Nephron progenitor cell (in vitro differentiated cells): ENCODE measurements around the gene ARID2.

Experiments
- DNase-seq: peaks from one replicate; pipeline ENCODE4 v3.0.0; 2021
- H3K27ac Mint-ChIP-seq: 2 replicates; pipeline ENCODE4 v1.8.0; 2021; ENCODE audit warnings: mild to moderate bottlenecking, moderate library complexity, mixed read lengths
- H3K27me3 Mint-ChIP-seq: 2 replicates; pipeline ENCODE4 v1.8.0; 2021; ENCODE audit warnings: mild to moderate bottlenecking, low read depth, mixed read lengths; ENCODE audit not compliant: poor library complexity
- H3K36me3 Mint-ChIP-seq: 2 replicates; pipeline ENCODE4 v1.8.0; 2021; ENCODE audit warnings: low read depth, mixed read lengths
- H3K4me1 Mint-ChIP-seq: 2 replicates; pipeline ENCODE4 v1.8.0; 2021; ENCODE audit warnings: mixed read lengths
- H3K4me3 Mint-ChIP-seq: 2 replicates; pipeline ENCODE4 v1.8.0; 2021; ENCODE audit warnings: mild to moderate bottlenecking, moderate library complexity, mixed read lengths
- H3K9me3 Mint-ChIP-seq: 2 replicates; pipeline ENCODE4 v1.8.0; 2021; ENCODE audit warnings: mild to moderate bottlenecking, moderate library complexity, mixed read lengths
- TF ChIP-seq, protein P1 (sequence below): fragments of 200-600 bp; sonication (generic); IDR thresholded peaks from 2 replicates; pipeline ENCODE4 v1.5.0; 2021; ENCODE audit warnings: antibody characterized with exemption

Gene ARID2

DNA sequence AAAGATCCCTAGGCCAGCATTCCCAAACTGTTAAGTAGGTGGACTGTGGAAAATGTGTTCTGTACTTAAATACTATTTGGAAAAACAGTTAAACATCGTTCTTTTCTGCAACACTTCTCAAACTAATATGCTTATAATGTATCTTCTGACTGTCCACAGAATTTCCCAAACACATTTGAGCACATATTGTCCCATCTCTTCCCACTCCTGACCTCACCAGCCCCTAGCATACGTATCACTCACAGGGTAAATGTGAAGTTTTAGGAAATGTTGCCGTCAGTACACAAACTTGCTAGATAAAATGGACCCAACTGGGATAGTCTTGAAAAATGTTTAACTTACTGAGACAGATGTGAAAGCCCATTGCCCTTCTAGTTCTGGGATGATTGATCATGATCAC is 27.7 kb downstream of the ARID2 start:
- no peaks in the 10 kb centered on the region for H3K27me3 Mint-ChIP-seq
- peak overlapping the region; percentile 61 for H3K27ac Mint-ChIP-seq
- TF ChIP-seq, protein P1, sequence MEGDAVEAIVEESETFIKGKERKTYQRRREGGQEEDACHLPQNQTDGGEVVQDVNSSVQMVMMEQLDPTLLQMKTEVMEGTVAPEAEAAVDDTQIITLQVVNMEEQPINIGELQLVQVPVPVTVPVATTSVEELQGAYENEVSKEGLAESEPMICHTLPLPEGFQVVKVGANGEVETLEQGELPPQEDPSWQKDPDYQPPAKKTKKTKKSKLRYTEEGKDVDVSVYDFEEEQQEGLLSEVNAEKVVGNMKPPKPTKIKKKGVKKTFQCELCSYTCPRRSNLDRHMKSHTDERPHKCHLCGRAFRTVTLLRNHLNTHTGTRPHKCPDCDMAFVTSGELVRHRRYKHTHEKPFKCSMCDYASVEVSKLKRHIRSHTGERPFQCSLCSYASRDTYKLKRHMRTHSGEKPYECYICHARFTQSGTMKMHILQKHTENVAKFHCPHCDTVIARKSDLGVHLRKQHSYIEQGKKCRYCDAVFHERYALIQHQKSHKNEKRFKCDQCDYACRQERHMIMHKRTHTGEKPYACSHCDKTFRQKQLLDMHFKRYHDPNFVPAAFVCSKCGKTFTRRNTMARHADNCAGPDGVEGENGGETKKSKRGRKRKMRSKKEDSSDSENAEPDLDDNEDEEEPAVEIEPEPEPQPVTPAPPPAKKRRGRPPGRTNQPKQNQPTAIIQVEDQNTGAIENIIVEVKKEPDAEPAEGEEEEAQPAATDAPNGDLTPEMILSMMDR = no peak
- H3K4me1 Mint-ChIP-seq = peaks cover 45% of the 10 kb centered on the region
- H3K36me3 Mint-ChIP-seq = peaks cover 60% of the 10 kb centered on the region
- no peak overlapping the region for H3K4me3 Mint-ChIP-seq
- no peak for DNase-seq
- H3K9me3 Mint-ChIP-seq = no peaks in the 10 kb centered on the region

DNA sequence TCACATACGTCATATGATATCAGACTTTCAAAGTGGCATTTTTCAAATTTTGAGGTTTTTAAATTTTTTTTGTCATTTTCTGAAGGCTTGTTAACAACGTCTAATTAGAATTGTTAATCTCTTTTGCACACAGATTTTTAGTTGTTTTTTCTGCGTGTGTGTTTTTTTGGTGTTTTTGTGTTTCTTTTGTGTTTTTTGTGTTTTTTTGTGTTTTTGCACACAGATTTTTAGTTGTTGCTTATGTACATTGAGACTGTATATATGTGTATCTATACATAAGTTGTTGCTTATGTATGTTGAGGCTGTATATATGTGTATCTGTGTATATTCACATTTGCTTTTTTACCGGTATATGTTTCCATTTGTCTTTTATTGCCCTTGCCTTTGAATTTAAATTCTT is 30.8 kb downstream of the ARID2 start:
- TF ChIP-seq, protein P1 = no peak
- peaks cover 3% of the 10 kb centered on the region for H3K9me3 Mint-ChIP-seq
- no peaks in the 10 kb centered on the region for H3K27me3 Mint-ChIP-seq
- H3K27ac Mint-ChIP-seq = no peak overlapping the region
- DNase-seq = no peak
- H3K4me1 Mint-ChIP-seq = peaks cover 34% of the 10 kb centered on the region
- peaks cover 48% of the 10 kb centered on the region for H3K36me3 Mint-ChIP-seq
- H3K4me3 Mint-ChIP-seq = no peak overlapping the region

DNA sequence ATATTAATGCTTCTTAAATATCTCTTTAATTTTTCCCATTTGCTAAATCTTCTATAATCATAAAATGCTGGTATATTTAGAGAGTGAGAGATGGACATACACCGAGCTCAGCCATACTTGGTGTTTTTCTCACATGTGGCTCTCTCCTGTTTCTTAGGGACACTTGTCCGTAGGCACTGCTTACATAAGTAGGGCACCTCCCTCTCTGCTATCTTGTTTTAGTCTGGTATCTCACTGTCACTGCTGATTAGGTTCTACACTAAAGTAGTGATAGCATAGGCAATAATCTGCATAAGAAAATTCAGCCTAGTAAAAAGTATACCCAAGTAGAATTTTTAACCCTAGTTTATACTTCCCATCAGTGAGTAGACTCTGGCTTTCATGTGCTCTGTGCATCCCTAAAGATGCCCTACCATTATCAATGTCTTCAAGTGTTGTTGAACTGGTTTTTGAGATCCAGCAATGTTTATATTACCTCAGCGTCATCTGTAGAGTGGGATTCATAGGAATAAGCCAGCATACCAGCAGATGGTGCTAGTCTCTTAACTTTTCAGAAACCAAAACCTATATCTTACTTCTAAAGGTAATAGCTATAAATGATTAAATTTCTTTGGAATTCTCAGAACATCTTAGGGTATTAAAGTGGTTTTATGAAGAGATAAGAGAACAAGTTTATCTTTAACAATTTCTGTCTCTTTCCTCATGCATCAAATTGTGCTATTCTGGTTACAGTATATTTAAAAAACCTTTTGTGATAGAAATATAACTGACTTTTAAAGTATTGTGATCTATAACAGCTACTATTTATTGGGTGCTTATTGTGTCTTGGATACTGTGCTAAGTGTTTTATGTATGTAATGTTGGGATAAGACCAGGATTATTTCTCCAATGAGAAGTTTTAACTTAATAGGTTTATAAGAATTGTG is 32.9 kb downstream of the ARID2 start:
- Mint-ChIP-seq H3K4me1 (peaks cover 31% of the 10 kb centered on the region), H3K27ac (peak overlapping the region; percentile 22), H3K27me3 (no peaks in the 10 kb centered on the region), H3K9me3 (peaks cover 20% of the 10 kb centered on the region), H3K4me3 (no peak overlapping the region), H3K36me3 (peaks cover 51% of the 10 kb centered on the region)
- TF ChIP-seq, protein P1 = peak; percentile 23
- DNase-seq = no peak

DNA sequence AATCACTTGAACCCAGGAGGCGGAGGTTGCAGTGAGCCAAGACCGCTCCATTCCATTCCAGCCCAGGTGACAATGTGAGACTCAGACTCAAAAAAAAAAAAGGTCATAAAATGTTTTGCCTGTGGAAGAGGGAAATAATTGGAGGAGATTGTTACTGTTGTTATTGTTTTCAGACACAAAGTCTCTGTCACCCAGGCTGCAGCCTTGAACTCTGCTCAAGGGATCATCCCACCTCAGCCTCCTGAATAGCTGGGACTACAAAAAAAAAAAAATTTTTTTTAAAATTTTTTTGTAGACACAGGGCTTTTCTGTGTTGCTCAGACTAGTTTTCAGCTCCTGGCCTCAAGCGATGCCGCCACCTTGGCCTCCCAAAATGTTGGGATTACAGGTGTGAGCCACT is 33.9 kb downstream of the ARID2 start:
- Mint-ChIP-seq H3K36me3 (peaks cover 57% of the 10 kb centered on the region), H3K27ac (no peak overlapping the region), H3K4me3 (no peak overlapping the region), H3K27me3 (no peaks in the 10 kb centered on the region), H3K9me3 (peaks cover 30% of the 10 kb centered on the region), H3K4me1 (peaks cover 30% of the 10 kb centered on the region)
- no peak for DNase-seq
- TF ChIP-seq, protein P1 = no peak

DNA sequence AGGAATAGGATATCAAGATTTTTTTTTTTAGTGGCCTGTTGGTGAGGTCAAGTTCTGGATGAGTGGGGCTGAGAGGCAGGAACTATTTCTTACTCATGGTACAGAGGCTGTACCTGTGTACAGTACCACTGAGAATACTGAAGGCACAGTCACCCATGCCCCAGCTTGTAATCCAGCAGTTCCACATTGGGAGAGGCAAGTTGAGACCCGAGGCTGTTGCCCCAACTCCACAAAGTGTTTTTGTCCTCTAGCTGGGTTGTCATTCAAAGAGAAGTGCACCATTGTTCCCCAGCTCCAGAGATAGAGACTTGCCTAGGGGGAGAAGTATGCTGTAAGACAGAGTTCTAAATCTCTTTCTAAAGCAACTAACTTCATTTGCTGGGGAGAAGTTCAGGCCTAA is 38.7 kb downstream of the ARID2 start:
- peaks cover 44% of the 10 kb centered on the region for H3K9me3 Mint-ChIP-seq
- no peak overlapping the region for H3K27ac Mint-ChIP-seq
- peaks cover 69% of the 10 kb centered on the region for H3K36me3 Mint-ChIP-seq
- no peak for DNase-seq
- no peak overlapping the region for H3K4me3 Mint-ChIP-seq
- peaks cover 2% of the 10 kb centered on the region for H3K27me3 Mint-ChIP-seq
- TF ChIP-seq, protein P1 = no peak
- peaks cover 17% of the 10 kb centered on the region for H3K4me1 Mint-ChIP-seq

DNA sequence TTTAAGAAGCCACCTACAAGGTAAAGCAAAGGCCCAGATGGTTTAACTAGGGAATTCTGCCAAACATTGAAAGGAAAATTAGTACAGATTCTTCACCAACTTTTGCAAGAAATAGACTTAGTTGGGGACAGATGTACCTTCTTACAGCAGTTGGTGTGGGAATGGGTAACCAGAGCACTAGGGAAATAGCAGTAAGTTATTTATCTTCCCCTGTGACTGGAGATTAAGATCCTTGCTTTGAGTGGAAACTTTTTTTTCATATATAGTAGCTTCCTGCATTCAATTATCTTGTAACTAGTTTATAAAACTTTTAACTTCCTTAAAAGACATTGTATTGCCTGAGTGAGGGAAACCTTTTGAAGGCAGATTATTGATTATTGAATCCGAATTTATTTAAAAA is 44.2 kb downstream of the ARID2 start:
- peaks cover 31% of the 10 kb centered on the region for H3K36me3 Mint-ChIP-seq
- no peak for DNase-seq
- H3K9me3 Mint-ChIP-seq = peaks cover 10% of the 10 kb centered on the region

More for the DNA sequence above, 44.2 kb downstream of the ARID2 start:
- H3K4me3 Mint-ChIP-seq = no peak overlapping the region
- TF ChIP-seq, protein P1 = no peak
- peaks cover 35% of the 10 kb centered on the region for H3K4me1 Mint-ChIP-seq
- no peak overlapping the region for H3K27ac Mint-ChIP-seq
- H3K27me3 Mint-ChIP-seq = peaks cover 2% of the 10 kb centered on the region
